ENCODE results near the gene DIAPH2.

DNA sequence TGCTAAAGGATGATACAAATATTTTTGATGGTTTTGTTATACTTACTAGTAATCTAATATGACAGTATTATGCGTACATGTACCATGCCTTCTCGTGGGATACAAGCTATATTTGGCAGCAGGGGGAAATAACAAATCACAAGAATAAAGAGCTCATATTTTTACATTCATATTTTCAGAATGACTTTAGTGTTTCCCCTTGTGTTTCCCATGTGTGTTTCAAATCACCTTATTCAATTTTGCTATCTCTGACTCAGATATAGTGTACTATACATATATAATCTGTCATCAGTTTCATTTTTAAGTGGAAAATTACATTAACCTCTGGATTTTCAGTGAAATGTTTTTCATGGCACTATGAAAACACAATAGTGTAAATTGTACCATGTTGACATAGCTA, 345.8 kb downstream of the DIAPH2 start:
- TF ChIP-seq TAF1 (IDR thresholded peaks at IDR 0.05; ENCODE audit: borderline replicate concordance, low read depth, low read length): no peak
- no peak for TF ChIP-seq POLR2A (IDR thresholded peaks at IDR 0.05; ENCODE audit: low read depth, low read length)

All from GM12892 (cell line).